ENCODE measurements around the gene TNC. TPM values are rescaled to one million over a fixed set of nuclear protein-coding genes. Genes with fewer than 3 reads are reported as not detected.
A peak's percentile ranks its signal among the peaks of the same experiment; 100 is the strongest.

TNC gene
- polyA plus RNA-seq, 12 donors: 32.4 to 97.6 (median 59.6) TPM; not detected in 1

GRCh38 chr9:115103746-115104477, 14.0 kb downstream of the TNC start:
- DNase-seq: no peak

DNA sequence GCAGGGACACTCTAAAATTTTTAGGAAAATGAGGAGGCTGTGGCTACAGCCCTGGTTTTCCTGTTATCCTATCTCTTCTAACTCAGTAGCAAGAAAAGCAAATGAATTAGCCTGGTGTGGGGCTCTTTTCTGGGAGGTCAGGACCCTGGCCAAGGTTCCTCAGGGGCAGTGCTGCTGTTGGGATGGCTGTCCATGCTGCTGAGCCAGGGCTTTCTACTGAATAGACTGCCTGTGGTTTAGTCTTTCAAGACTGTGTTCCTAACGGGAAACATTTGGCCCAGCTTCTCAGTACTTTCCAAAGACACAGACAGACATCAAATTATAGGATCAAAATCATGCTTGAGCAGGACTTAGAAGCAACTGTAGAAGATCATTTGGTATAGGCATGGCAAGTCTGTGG, 18.1 kb downstream of the TNC start:
- DNase-seq: no peak

GRCh38 chr9:115098226-115098965, 19.6 kb downstream of the TNC start:
- peak; percentile 59 for DNase-seq

GRCh38 chr9:115093520-115093919, 24.4 kb downstream of the TNC start:
- DNase-seq: no peak

DNA sequence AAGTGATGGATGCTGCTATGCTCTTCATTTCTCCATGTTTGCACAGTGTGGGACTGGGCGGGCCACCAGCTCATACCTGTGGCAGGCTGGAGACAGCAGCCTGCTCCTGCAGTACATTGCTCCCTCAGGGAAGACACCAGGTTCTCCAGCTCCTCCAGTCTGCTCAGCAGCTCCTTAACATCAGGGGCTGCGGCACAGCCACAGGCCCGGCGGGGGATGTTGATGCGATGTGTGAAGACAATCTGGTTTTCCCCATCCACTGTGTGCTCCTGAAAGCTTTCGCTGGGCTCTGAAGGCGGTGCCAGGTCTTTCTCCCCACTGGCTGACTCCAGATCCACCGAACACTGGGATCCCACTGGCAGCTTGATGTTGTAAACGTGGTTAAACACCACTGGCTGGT, 27.5 kb downstream of the TNC start:
- DNase-seq: no peak

DNA sequence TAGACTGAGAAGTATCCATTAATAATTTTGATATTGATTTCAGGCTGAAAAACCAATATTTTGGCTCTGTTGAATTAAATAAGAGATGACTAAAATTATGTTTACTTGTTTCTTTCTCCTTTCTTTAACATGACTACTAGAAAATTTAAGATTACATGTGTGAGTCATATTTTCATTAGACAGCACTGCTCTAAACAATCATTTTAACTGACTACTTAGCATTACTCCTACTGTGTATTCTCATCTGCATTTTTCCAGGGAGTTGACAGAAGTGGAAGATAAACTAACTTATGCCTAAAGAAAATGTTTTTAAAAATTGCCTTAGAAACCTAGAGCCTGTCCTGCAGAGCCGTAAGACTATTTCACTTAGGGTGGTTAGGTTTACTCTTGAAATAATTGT, 29.1 kb downstream of the TNC start:
- no peak for DNase-seq

GRCh38 chr9:115086886-115087285, 31.1 kb downstream of the TNC start:
- DNase-seq: no peak

- no peak for DNase-seq
Observed at GRCh38 chr9:115086461-115086860, 31.5 kb downstream of the TNC start.

DNA sequence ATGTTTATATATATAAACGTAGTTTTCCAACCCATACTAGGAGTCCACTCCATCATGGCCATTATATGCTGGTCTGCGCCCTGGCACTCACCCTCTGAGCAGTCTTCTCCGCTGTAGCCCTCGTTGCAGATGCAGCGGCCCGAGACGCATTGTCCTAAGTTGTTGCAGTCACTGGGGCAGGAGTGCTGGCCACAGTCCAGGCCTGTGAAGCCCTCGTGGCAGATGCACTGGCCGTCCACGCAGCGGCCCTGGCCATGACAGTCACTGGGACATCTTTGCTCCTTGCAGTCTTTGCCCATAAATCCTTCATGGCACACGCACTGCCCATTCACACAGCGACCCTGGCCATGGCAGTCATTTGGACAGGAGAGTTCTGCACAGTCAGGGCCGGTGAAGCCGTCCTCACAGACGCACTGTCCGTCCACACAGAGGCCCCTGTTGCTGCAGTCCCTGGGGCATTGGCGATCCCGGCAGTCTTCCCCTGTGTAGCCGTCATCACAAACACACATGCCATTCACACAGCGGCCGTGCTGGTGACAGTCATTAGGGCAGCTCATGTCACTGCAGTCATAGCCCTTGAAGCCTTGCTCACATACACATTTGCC, 32.1 kb downstream of the TNC start:
- DNase-seq: no peak

- DNase-seq: no peak
Observed at GRCh38 chr9:115084709-115085108, 33.2 kb downstream of the TNC start.

DNA sequence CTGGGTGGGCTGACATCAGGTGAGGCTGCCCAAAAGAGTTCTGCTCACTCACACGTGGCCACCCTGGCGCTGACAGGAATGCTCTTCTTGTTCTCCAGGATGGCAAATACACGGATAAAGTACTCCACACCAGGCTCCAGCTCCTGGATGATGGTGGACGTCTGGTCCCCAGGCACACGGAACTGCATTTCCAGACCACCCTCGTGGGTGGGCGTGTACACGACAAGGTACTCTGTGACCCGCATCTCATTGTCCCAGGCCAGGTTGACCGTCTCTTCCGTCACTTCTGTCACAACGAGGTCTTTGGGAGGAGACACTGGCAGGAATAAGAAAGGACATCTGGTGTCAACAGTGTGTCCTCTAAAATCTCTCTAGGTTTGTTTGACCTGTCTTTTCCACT, 33.8 kb downstream of the TNC start:
- no peak for DNase-seq

GRCh38 chr9:115080242-115080641, 37.7 kb downstream of the TNC start:
- no peak for DNase-seq

- DNase-seq: no peak
Observed at GRCh38 chr9:115079156-115079555, 38.8 kb downstream of the TNC start.

DNA sequence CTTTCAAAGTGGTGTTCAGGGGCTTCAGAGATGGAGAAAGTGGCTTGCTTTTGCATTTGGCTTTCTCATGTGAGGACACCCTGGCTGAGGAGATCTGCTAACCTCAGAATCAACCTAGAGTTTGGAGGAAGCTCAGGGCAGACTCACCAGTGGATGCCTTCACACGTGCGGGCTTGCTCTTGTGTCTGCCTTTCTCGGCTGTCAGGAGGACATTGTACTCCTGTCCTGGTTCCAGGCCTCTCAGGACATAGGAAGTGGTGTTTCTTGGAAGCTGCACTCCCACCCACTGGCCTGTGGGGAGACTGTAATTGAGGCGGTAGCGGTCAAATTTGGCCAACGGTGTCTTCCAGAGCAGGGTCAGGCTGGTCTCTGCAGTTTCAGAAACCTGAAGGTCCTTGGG, 44.5 kb downstream of the TNC start:
- DNase-seq: no peak

DNA sequence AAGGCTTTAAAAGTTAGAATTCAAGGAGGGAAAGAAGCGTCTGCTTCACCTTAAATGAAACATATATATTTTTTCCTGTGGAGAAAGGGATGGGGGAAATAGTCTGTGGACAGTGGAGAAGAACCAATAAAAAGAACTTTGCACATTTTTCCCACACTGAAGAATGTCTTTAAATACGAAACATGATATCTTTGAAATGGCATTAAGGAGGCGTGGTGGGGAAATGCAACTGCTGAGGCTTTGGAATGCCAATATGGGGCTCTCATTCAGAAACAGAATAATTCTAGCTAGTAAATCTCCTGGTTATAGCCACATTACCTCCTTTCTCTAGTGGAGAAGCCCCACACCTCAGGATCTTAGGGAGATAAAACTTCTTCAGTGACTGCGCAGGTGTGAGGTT, 46.8 kb downstream of the TNC start:
- no peak for DNase-seq

DNA sequence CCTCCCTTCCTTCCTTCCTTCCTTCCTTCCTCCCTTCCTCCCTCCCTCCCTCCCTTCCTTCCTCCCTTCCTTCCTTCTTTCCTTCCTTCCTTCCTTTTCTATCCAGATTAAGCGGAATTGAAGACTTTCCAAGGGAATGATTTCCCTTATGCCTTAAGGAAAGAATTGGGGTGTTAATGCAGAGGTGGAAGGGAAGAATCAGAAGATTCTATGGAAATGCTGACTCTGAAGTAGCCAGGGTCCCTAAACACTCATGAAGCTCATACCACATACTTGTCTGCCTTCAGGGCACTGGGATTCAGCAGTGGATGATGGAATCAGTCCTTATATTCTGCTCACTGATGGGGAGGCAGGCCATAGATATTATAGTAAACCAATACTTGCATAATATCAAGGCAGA, 48.2 kb downstream of the TNC start:
- no peak for DNase-seq

DNA sequence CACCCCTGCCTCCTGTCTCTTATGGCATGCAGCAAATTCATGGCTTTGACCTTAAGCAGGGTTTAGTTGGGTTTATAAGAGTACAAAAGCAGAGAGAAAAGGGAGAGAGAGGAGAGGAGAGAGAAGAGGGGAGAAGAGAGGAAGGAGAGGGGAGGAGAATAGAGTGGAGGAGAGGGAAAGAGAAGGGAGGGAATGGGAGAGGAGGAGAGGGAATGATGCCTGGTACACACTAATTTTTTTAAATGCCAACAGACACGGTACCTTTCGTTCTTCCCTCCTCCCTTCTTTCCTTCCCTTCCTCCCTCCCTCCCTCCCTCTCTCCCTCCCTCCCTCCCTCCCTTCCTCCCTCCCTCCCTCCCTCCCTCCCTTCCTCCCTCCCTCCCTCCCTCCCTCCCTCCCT, 48.7 kb downstream of the TNC start:
- DNase-seq: no peak

- DNase-seq: no peak
Observed at GRCh38 chr9:115068031-115068430, 49.9 kb downstream of the TNC start.

DNA sequence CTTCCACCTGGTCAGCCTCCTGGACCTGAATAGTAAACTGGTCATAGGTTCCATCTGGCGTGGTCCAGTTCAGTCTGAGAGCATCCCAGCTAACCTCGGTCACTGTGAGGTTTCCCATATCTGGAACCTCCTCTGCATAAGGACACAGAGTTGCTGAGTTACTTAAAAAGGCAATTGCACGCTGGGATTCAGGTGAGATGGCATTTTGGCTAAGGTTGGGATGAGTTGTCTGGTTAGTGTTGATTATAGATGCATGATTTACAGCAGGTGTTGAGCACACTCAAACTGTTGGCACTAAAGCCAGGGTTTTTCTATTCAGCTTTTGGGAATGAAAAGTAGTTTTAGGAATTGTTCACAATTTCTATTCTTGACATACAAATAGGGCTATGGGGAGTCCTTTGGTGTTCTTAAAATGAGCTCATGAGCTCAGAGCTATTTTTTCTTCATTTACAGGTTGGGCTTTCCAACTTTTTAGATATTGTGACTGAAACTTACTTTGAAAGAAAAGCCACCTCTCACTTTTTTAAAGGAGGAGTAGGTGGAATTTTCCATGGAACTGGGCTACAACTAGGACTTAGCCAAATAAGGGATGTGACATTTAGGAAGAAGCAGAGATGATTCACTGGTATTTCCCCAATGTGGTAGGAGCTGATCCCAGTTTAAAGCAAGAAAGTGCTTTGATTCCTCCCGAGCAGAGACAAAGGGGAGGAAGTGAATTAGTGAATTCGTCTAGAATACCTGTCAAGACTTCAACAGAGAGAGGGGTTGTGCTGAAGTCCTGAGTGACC, 54.7 kb downstream of the TNC start:
- DNase-seq: peak; percentile 19

DNA sequence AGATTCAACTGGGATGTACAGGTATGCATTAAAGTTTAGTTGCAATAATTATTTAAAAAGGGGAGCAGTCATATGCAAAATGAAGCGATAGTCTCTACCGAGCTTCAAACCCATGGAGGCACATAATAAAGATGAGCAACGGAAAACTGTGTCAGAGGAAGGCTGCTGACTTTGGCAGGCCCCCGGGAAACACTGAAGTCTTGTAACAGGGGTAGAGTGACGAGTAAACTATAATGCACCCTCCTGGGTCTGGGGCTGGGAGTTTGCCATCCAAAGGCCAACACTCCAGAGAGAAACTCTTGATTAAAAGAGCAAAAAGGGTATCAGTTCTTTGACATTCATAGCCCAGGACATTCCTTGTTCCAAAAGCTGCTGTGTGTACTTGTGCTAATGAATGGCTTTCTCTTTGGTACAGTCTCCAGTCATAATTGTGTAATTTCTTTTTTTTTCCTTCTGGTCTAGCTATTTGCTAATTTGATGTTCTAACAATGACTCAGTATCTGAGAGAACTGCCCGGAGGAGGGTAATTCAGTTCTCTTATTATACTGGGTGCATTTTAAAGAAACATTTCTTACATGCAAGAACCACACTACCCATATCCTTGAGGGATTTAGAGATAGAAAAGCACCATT, 59.2 kb downstream of the TNC start:
- DNase-seq: no peak

- DNase-seq: no peak
Observed at GRCh38 chr9:115058175-115058574, 59.8 kb downstream of the TNC start.

- DNase-seq: no peak
Observed at GRCh38 chr9:115057559-115057958, 60.4 kb downstream of the TNC start.
